Activated naive CD4-positive, alpha-beta T cell treated with anti-CD3 and anti-CD28 coated beads, Interleukin-2, amount 50 U/mL, for 16 hours (primary cell): Measurements from ENCODE around the gene TAS2R13.

Source experiments
- DNase-seq: peaks from one replicate; pipeline ENCODE4 v3.0.0-alpha.2; 2020

Gene TAS2R13, protein sequence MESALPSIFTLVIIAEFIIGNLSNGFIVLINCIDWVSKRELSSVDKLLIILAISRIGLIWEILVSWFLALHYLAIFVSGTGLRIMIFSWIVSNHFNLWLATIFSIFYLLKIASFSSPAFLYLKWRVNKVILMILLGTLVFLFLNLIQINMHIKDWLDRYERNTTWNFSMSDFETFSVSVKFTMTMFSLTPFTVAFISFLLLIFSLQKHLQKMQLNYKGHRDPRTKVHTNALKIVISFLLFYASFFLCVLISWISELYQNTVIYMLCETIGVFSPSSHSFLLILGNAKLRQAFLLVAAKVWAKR

DNA sequence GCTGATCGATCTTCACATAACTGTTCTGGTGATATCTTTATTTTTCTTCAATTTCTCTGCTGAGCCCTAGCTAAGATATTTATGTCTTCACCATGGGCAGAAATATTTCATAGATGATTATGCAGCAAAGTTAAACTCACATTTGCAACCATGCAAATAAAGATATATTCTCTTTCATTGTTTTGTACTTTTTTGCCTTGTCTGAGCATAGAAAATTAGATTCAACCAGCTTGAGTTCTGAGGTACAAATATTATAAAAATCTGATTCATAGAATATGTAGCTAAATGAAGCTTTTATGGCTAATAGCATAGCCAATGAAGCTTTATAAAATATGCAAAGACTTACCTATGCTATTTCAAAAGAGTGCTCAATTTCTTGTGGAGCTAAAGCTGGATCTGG, at the start of gene TAS2R13:
Gene TAS2R13, minus strand, starts transcription at position 101 of the 400 bp plus-strand sequence. CDS start 264 bp downstream, outside the sequence.
- DNase-seq = no peak

DNA sequence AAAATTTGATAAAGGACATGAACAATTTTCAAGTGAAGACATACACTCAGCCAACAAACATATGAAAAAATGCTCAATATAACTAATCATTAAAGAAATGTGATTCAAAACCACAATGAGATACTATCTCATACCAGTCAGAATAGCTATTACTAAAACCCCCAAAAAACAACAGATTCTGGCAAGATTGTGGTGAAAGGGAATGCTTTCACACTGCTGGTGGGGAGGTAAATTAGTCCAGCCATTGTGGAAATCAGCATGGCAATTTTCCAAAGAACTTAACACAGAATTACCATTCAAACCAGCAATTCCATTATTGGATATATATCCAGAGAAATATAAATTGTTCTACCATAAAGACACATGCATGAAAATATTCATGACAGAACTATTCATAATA, 48.4 kb upstream of the TAS2R13 start:
- no peak for DNase-seq

DNA sequence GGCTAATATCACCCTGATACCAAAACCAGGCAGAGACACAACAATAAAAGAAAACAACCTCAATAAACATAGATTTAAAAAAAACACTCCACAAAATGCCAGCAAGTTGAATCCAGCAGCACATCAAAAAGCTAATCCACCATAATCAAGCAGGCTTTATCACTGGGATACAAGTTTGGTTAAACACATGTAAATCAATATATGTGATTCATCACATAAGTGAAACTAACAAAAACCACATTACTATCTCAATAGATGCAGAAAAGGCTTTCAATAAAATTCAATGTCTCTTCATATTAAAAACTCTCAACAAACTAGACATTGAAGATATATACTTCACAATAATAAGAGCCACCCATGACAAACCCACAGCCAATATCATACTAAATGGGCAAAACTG, 46.7 kb upstream of the TAS2R13 start:
- no peak for DNase-seq

DNA sequence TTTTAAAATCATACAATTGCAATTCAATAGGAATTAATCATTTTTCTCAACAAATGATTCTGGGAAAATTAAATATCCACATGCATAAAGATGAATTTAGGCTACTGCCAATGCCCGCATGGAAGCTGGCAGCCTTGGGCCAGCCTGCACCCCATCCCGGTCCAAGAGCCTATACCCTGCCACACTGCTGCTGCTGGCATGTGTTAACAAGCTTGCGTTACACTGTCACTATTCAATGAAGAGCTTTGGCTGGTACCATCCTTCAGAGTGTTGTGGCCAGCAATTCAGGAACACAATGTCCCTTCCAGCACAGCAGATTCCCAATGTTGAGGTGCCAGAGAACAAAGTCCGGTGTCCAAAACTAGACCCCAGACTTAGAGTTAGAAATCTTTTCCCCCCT, 43.3 kb upstream of the TAS2R13 start:
- no peak for DNase-seq

DNA sequence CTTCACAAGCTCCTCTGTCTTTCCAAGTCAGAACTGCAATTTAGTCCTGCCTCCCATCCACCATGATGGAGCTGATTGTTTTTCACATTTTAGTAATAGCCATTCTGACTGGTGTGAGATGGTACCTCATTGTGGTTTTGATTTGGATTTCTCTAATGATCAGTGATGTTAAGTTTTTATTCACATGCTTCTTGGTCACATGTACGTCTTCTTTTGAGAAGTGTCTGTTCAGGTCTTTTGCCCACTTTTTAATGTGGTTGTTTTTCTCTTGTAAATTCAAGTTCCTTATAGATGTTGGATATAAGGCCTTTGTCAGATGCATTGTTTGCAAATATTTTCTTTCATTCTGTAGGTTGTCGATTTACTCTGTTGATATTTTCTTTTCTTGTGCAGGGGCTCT, 33.8 kb upstream of the TAS2R13 start:
- no peak for DNase-seq

DNA sequence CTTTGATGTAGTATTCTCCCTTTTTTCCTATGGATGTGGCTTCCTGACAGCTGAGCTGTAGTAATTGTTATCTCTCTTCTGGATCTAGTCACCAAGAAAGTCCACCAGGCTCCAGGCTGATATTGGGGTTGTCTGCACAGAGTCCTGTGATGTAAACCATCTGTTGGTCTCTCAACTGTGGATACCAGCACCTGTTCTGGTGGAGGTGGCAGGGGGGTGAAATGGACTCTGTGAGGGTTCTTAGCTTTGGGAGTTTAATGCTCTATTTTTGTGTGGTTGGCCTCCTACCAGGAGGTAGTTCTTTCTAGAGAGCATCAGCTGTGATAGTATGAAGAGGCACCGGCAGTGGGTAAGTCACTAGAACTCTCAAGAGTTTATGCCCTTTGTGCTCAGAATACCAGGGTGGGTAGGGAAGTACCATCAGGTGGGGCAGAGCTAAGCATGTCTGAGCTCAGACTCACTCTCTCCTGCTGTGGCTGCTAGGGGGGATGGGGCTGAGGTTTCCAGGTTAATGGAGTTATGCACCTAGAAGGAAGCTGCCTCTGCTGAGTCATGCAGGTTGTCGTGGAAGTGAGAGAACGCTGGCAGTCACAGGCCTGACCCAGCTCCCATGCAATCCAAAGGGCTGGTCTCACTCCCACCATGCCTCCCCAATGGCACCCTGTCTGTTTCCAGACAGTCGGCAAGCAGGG, 32.7 kb upstream of the TAS2R13 start:
- no peak for DNase-seq

DNA sequence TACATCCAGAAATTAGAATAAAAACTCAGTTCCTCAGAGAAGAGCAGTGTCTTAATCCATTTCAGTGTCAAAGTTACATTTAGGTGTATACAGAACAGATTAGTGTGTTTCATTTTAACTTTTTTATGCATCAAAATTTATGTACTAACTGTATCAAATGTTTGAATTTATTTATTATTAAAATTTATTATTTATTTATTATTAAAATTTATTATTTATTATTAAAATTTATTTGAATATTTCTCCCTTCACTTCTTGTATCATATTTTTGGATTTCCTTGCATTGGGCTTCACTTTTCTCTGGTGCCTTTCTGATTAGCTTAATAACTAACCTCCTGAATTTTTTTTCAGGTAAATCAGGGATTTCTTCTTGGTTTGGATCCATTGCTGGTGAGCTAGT, 32.0 kb upstream of the TAS2R13 start:
- DNase-seq = no peak

DNA sequence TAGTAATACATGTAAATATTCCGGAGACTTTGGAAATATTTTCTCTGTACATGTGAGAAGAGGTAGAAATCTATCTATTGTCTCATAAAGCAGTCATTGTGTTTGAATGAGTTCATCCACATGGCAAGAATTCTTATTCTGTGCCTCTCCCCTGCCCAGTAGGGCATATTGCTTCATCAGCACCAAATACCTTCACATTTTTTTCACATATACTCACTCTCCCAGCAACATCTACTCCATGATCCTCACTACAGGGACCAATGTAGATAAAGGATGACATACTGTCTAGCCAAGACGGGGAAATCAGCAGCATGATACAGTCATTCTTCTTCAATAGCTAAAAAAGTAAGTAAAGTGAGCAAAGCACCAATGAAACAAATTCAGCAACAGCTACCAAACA, 31.0 kb upstream of the TAS2R13 start:
- DNase-seq = no peak

DNA sequence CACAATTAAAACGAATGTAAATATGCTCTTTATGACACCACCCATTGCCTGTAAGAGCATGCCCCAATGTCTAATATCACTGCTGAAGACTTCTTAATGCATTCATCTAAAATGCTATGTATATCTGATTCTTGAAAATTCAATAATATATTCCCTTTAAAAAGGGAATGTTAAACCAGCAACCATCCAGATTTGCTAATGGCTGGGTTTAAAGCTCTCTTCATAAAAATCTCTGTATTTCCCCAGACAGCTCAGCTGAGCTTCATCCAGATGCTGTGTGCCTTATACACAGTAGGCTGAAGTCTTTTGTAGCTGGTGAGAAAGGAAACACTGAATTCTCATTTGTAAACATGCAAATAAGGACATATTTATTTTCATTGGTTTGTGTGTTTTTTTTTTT, 29.8 kb upstream of the TAS2R13 start, which contains the start of gene TAS2R14:
Gene TAS2R14, minus strand, starts transcription at position 101 of the 400 bp plus-strand sequence. Its CDS starts 56 bp downstream, at position 45.
- DNase-seq = no peak

DNA sequence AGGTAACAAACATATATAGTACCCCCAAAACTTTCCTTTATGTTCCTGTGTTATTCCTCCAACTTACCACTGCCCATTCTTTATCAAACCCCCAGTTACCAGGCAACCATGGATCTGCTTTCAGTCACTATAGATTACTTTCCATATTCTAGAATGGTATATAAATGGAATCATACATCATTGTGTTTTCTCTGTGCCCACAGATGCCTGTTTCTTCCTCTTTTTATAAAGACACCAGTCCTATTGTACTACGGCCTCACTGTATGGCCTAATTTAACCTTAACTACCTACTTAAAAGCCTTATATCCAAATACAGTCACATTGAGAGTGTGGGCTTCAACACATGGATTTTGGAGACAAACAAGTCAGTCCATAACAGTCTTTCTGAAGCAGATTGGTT, 27.1 kb upstream of the TAS2R13 start:
- no peak for DNase-seq

DNA sequence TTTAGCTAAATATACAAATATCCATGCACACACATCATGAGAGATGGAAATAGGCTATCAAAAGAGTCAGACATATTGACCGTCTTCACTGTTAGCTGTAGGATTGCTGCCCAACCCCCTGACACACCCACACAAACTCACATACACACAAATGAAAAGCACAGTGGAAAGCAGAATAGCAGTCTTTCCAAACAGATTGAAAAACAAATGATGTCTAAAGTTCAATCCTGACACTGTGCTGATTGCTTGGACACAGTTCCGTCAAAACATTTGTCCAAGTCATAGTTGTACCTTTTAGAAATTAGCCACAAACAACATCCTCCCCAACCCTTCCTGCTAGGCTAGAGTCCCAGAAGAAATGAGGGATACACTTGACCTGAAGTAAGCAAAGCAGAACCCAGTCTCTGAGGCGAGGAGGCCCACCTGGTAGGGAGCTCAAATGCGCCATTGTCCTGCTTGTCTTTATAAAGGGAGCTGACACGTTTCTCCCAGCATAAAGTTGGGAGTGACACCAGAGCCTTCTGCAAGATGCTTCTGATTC, 19.5 kb upstream of the TAS2R13 start, which contains the start of gene PRH2:
Gene PRH2, plus strand, starts transcription at position 491 of the 541 bp plus-strand sequence. Its CDS starts 38 bp downstream, at position 529.
- DNase-seq = no peak

DNA sequence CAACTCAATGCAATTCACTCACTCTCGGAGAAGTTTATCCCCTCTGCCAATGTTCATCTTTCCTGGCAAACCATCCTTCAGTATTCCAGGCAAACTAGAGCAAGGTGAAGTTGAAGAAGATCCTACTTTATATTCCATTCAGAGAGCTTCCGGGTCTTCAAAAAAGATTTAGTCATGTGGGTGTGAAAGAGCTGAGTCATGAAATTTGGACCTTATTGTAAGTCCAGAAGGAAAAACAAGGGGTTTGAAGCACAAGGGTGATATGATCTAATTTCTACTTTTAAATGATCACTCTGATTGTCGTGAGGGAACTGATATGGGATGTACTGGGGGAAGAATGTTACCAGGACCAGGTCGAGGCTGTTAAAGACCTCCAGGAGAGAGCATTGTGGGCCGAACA, 16.9 kb upstream of the TAS2R13 start:
- no peak for DNase-seq

DNA sequence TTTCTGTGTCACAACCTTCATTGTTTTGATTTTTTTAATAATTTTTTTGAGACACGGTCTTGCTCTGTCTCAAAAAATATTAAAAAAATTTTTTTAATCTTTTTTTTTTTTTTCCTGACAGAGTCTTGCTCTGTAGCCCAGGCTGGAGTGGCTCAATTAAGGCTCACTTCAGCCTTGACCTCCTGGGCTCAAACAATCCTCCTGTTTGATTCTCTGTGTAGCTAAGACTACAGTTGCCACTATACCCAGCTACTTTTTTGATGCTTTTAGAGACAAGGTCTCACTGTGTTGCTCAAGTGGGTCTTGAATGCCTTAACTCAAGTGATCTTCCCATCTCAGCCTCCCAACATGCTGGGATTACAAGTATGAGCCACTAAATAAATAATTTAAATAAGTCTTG, 10.4 kb upstream of the TAS2R13 start:
- DNase-seq = no peak

DNA sequence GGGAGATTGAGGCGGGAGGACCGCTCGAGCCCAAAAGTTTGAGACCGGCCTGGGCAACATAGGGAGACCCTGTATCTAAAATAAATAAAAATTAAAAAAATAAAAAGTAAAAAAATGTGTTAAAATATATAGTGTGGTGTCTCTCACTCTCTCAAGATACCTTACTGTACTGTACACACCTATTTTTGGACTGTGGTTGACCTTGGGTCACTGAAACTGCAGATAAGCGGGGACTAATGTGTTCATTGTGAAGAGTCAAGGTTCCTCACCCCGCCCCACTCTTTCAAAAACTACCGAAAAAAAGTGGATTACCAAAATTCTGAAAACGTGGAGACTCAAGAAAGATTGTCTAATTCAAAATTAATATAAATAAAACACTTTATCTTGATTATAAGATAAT, 1.0 kb upstream of the TAS2R13 start:
- no peak for DNase-seq

DNA sequence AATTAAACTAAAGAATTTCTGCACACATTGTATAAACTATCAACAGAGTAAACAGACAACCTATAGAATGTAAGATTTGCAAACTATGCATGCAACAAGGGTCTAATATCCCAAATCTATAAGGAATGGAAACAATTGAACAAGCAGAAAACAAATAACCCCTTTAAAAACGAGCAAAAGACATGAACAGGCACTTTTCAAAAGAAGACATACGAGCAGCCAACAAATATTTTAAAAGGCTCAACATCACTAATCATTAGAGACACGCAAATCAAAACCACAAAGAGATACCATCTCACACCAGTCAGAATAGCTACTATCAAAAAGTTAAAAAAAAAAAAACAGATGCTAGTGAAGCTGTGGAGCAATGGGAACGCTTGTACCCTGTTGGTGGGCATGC, 4.7 kb downstream of the TAS2R13 start:
- DNase-seq = no peak

DNA sequence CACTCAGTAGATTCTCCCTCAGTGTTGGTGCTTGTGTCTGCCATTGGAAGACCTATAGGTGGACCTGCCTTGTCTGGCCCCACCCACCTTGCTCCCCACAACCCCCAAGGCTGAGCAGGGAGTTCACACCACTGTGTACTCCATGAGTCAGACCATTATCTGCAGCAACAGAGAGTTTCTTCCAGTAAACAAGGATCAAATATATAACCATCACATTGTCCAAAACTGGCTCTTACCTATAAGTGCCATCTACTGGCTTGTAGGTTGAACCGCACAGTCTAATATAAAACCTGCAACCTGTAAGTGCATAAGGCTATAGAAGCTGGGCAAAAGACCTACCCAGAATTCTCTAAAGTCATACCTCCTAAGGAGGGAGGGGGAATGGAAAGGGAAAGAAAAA, 7.9 kb downstream of the TAS2R13 start:
- no peak for DNase-seq

DNA sequence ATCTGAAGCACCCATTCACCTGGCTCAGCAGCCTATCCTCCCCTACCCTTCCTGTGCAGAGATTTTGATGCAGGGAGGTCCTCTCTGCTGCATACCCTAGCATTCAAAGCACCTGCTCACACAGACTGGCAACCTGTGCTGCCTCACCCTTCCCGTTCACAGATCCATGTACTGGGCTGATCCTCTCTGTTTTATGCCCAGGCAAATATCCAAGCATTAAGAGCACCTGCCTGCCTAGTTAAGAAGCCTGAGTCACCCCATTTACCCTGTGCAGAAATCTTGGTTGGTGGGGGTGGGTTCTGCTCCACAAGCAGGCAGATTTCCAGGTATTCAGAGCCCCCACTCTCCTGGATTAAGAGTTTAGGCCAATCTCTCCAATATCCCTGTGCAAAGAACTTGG, 8.4 kb downstream of the TAS2R13 start:
- DNase-seq = no peak

DNA sequence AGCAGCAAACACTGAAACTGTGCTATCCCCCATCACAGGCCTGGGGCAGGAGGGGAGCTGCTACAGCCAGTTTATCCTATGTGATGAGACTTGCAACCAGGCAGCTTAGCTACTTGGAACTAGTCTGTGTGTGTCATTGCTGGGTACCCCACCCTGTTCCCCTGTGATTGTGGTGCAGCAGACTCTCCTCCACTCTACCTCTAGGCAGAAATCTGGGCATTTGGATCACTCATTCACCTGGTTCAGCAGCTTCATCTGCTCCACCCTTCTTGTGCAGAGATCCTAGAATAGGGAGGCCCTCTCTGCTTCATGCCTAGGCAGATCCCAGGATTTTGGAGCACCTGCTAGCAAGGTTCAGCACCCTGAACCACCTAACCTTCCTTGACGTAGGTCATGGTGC, 8.8 kb downstream of the TAS2R13 start:
- DNase-seq = no peak

DNA sequence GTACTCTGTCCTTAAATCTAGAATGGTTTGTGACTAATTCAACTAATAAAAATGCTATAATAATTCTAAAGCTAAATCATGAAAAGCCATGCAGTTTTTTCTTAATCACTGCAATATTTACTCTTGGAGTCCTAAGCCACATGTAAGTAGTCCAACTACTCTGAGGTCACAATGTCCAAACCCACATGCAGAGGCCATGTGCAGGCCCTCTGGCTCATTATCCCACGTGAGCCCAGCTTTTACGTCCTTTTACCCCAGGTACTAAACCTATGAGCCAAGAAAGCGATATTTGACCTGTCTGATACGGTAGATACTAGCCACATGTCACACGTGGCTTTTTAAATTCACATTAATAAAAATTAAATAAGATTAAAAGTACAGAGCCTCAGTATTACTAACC, 12.5 kb downstream of the TAS2R13 start:
- no peak for DNase-seq

DNA sequence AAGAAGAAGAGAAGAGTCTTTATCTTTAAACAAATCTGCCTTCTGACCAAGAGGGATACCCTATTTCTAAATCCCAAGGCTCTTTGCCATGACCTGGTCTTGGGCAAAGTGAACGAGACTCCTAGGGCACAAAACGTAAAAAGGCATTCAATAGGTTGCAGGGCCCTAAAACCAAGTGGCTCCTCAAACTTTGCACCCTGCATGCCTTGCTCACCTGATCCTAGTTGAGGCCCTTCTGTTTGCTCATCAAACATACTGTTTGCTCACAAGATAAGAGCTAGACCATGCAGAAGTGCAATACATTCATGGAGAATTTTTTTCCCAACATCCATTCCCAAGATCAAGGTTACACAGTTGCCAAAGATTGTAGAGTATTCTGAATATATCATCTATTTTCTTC, 17.4 kb downstream of the TAS2R13 start:
- DNase-seq = no peak

DNA sequence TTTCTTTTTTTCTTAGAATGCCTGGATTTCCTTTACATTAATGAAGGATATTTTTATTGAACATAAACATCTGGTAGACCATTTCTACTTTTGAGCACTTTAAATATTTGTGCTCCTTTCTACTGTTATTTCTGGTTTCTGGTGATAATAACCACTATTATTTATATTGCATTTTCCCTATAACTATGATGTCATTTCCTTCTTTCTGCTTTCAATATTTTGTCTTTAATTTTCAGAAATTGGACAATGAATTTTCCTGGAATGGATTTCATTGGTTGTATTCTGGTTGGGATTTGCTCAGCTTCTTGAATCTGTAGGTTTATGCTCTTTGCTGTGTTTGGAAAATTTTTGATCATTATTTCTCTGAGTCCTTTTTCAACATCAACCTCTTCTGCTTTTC, 20.1 kb downstream of the TAS2R13 start:
- DNase-seq = no peak

DNA sequence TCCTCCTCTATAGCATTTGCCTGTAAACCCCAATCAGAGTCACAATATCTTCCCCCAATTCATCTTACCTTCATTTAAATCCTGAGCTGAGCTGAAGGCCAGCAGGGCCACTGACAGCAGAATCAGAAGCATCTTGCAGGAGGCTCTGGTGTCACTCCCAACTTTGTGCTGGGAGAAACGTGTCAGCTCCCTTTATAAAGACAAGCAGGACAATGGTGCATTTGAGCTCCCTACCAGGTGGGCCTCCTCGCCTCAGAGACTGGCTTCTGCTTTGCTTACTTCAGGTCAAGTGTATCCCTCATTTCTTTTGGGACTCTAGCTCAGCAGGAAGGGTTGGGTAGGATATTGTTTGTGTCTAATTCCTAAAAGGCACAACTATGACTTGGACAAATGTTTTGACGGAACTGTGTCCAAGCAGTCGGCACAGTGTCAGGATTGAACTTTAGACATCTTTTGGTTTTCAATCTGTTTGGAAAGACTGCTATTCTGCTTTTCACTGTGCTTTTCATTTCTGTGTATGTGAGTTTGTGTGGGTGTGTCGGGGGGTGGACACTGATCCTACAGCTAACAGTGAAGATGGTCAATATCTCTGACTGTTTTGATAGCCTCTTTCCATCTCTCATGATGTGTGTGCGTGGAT, 25.2 kb downstream of the TAS2R13 start, which contains the start of gene PRH1:
Gene PRH1, minus strand, starts transcription at position 170 of the 640 bp plus-strand sequence. Its CDS starts 38 bp downstream, at position 132.
- no peak for DNase-seq

DNA sequence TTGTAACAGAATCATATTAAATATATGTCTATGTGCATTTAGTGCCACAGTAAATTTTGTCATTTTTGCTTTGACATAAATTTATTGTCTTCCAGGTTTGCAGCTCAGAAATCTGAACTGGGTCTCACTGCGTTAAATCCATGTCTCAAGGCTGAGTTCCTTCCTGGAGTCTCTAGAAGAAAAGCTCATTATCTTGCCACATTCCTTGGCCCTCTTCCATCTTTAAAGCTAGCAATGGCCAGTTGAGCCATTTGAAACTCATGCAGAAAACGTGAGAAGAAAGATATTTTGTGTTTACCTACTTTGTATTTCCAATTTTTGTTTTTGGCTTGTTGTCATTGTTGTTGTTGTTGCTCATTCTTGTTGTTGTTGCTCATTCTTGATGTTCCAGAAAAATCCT, 36.0 kb downstream of the TAS2R13 start:
- no peak for DNase-seq

DNA sequence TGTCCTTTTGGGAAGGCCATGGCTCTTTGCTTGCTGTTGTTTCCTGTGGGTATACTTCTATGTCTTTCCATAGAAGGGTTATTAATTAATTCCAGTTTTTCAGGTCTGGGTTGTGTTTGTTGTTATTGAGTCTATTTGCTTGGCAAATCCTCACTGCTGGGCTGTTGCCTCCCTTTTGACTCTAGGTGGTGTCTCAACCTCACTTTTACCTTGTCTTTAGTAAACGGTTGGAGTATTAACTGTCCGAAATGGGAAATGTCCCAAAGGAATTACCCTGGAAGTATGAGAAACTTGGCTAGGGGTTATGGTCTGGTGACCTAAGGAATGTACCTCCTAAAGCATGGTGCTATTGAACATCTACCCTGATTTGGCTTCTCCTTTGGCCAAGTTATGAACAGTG, 42.0 kb downstream of the TAS2R13 start:
- no peak for DNase-seq
